MM.1S (cell line): ENCODE data around the gene CLEC2B.

Experiments
- DNase-seq: peaks from one replicate; pipeline ENCODE4 v3.0.0-alpha.2; 2015
- H2AFZ ChIP-seq: fragments of 300-600 bp; sonication (generic); 2 replicates; pipeline ENCODE4 v1.6.0; 2016; ENCODE audit warnings: antibody characterized with exemption, low read length
- H3F3A ChIP-seq: fragments of 300-600 bp; sonication (generic); 2 replicates; pipeline ENCODE4 v1.6.1; 2016; ENCODE audit warnings: mild to moderate bottlenecking, antibody characterized with exemption, low read length, moderate library complexity, mixed read lengths; ENCODE audit not compliant: insufficient read depth
- H3K27ac ChIP-seq: fragments of 300-600 bp; sonication (generic); 2 replicates; pipeline ENCODE4 v1.5.1; 2016; ENCODE audit warnings: mild to moderate bottlenecking, low read length
- H3K27me3 ChIP-seq: fragments of 300-600 bp; sonication (generic); replicated peaks from 2 replicates; pipeline ENCODE4 v1.6.0; 2016; ENCODE audit warnings: low read length; ENCODE audit not compliant: insufficient read depth
- H3K36me3 ChIP-seq: fragments of 300-600 bp; sonication (generic); replicated peaks from 2 replicates; pipeline ENCODE4 v1.6.1; 2016; ENCODE audit warnings: mild to moderate bottlenecking, low read length, mixed read lengths; ENCODE audit not compliant: insufficient read depth
- H3K4me1 ChIP-seq: fragments of 300-600 bp; sonication (generic); 2 replicates; pipeline ENCODE4 v1.6.1; 2016; ENCODE audit warnings: low read length, mixed read lengths
- H3K4me2 ChIP-seq: fragments of 300-600 bp; sonication (generic); 2 replicates; pipeline ENCODE4 v1.6.0; 2016; ENCODE audit warnings: low read depth, low read length
- H3K4me3 ChIP-seq: fragments of 300-600 bp; sonication (generic); 2 replicates; pipeline ENCODE4 v1.5.1; 2016; ENCODE audit warnings: low read length, mixed read lengths
- H3K79me2 ChIP-seq: fragments of 300-600 bp; sonication (generic); 2 replicates; pipeline ENCODE4 v1.6.1; 2016; ENCODE audit warnings: mixed run types, low read length, mixed read lengths
- H3K9ac ChIP-seq: fragments of 300-600 bp; sonication (generic); 2 replicates; pipeline ENCODE4 v1.6.1; 2016; ENCODE audit warnings: low read length, mixed read lengths
- H3K9me2 ChIP-seq: fragments of 300-600 bp; sonication (generic); replicated peaks from 2 replicates; pipeline ENCODE4 v1.6.1; 2016; ENCODE audit warnings: mild to moderate bottlenecking, low read length, mixed read lengths; ENCODE audit not compliant: insufficient read depth
- H3K9me3 ChIP-seq: fragments of 300-600 bp; sonication (generic); replicated peaks from 2 replicates; pipeline ENCODE4 v1.6.1; 2016; ENCODE audit warnings: mild to moderate bottlenecking, low read length, mixed read lengths; ENCODE audit not compliant: insufficient read depth
- H4K20me1 ChIP-seq: fragments of 300-600 bp; sonication (generic); 2 replicates; pipeline ENCODE4 v1.6.1; 2016; ENCODE audit warnings: mild to moderate bottlenecking, low read length, moderate library complexity, mixed read lengths; ENCODE audit not compliant: insufficient read depth
- EZH2 ChIP-seq: fragments of 300-600 bp; sonication (generic); optimal IDR thresholded peaks from 2 replicates; pipeline ENCODE3; 2017; ENCODE audit warnings: low read depth, mild to moderate bottlenecking, antibody characterized with exemption, low read length, mixed read lengths
- EZH2phosphoT487 ChIP-seq: fragments of 300-600 bp; sonication (generic); IDR thresholded peaks from 2 replicates; pipeline ENCODE4 v1.6.1; 2018; ENCODE audit warnings: antibody characterized with exemption, low read length
- TF ChIP-seq, protein P1 (sequence below): fragments of 300-600 bp; sonication (generic); IDR thresholded peaks from 2 replicates; pipeline ENCODE4 v1.5.1; 2016; ENCODE audit warnings: antibody characterized with exemption, low read length, mixed read lengths

Gene CLEC2B

DNA sequence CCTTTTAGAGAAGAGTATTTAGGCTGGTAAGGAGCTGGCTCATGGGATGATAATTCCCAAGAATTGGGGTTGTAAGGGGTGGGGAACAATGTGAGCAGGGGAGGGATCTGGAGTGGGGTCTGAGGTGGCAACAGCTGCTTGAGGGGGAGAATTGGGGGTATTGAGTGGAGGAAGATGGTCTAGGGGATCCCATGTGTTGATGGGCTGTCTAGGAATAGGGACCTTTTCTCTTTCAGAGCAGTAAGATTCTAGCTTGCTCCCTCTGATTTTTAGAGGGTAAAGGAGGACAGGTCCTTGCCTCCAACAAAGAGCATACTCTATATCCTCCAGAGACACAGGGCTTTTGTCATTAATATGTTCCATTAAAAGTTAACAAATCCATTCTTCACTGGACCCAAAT, 40.6 kb upstream of the CLEC2B start:
- H4K20me1 ChIP-seq, result no peaks in the 10 kb centered on the region
- H3K27ac ChIP-seq, result no peak overlapping the region
- H3K4me2 ChIP-seq, result no peak overlapping the region
- no peaks in the 10 kb centered on the region for H3K36me3 ChIP-seq
- TF ChIP-seq, protein P1, sequence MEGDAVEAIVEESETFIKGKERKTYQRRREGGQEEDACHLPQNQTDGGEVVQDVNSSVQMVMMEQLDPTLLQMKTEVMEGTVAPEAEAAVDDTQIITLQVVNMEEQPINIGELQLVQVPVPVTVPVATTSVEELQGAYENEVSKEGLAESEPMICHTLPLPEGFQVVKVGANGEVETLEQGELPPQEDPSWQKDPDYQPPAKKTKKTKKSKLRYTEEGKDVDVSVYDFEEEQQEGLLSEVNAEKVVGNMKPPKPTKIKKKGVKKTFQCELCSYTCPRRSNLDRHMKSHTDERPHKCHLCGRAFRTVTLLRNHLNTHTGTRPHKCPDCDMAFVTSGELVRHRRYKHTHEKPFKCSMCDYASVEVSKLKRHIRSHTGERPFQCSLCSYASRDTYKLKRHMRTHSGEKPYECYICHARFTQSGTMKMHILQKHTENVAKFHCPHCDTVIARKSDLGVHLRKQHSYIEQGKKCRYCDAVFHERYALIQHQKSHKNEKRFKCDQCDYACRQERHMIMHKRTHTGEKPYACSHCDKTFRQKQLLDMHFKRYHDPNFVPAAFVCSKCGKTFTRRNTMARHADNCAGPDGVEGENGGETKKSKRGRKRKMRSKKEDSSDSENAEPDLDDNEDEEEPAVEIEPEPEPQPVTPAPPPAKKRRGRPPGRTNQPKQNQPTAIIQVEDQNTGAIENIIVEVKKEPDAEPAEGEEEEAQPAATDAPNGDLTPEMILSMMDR, result no peak
- no peaks in the 10 kb centered on the region for H3K9me2 ChIP-seq
- H2AFZ ChIP-seq, result no peak overlapping the region
- H3F3A ChIP-seq, result no peaks in the 10 kb centered on the region
- H3K4me1 ChIP-seq, result no peaks in the 10 kb centered on the region
- H3K27me3 ChIP-seq, result no peaks in the 10 kb centered on the region
- no peaks in the 10 kb centered on the region for H3K79me2 ChIP-seq
- no peak overlapping the region for H3K9ac ChIP-seq
- no peak overlapping the region for H3K4me3 ChIP-seq
- no peak for DNase-seq
- no peaks in the 10 kb centered on the region for H3K9me3 ChIP-seq

DNA sequence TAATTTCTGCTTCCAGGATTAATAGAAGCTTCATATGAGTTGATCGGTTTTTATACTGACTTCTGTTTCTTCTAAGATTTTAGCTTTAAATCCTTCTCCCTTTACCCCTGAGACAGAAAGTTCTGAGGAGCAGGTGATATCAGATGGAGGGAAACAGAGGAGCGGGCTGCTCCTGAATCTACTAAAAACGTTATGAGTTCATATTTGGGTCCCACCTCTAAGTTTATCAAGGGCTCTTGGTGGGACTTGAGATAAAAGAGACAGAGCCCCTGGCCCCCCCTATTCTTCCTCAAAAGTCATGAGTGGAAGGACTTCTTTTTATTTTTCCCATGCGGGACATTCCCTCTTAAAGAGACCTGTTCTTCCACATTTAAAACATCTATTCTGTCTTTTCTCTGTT, 39.2 kb upstream of the CLEC2B start:
- Histone ChIP-seq H3K4me3 (no peak overlapping the region), H3F3A (no peaks in the 10 kb centered on the region), H4K20me1 (no peaks in the 10 kb centered on the region), H2AFZ (no peak overlapping the region), H3K9me3 (no peaks in the 10 kb centered on the region), H3K36me3 (no peaks in the 10 kb centered on the region), H3K4me2 (no peak overlapping the region), H3K27ac (no peak overlapping the region), H3K79me2 (no peaks in the 10 kb centered on the region), H3K27me3 (no peaks in the 10 kb centered on the region), H3K4me1 (no peaks in the 10 kb centered on the region), H3K9ac (no peak overlapping the region), H3K9me2 (no peaks in the 10 kb centered on the region)
- no peak for DNase-seq
- TF ChIP-seq EZH2 (no peak), EZH2phosphoT487 (no peak)
- TF ChIP-seq, protein P1, result no peak

GRCh38 chr12:9907769-9908168, 38.6 kb upstream of the CLEC2B start:
- H3K9me2 ChIP-seq, result no peaks in the 10 kb centered on the region
- no peaks in the 10 kb centered on the region for H3K36me3 ChIP-seq
- H3K9me3 ChIP-seq, result no peaks in the 10 kb centered on the region
- no peak overlapping the region for H3K27ac ChIP-seq
- H4K20me1 ChIP-seq, result no peaks in the 10 kb centered on the region
- DNase-seq, result no peak
- H3K4me2 ChIP-seq, result no peak overlapping the region
- TF ChIP-seq, protein P1, result no peak
- H2AFZ ChIP-seq, result no peak overlapping the region
- no peak overlapping the region for H3K9ac ChIP-seq
- no peaks in the 10 kb centered on the region for H3K27me3 ChIP-seq
- H3K4me1 ChIP-seq, result no peaks in the 10 kb centered on the region
- H3K4me3 ChIP-seq, result no peak overlapping the region
- H3K79me2 ChIP-seq, result no peaks in the 10 kb centered on the region
- no peaks in the 10 kb centered on the region for H3F3A ChIP-seq

- Histone ChIP-seq H3K9me3 (no peaks in the 10 kb centered on the region), H3K4me1 (no peaks in the 10 kb centered on the region), H3K79me2 (no peaks in the 10 kb centered on the region), H3K27me3 (no peaks in the 10 kb centered on the region), H4K20me1 (no peaks in the 10 kb centered on the region), H3K4me3 (no peak overlapping the region), H3K9me2 (no peaks in the 10 kb centered on the region), H3F3A (no peaks in the 10 kb centered on the region), H3K36me3 (no peaks in the 10 kb centered on the region), H3K9ac (no peak overlapping the region), H3K27ac (no peak overlapping the region), H3K4me2 (no peak overlapping the region), H2AFZ (no peak overlapping the region)
- no peak for DNase-seq
- TF ChIP-seq, protein P1, result no peak
- TF ChIP-seq EZH2 (no peak), EZH2phosphoT487 (no peak)
Observed at GRCh38 chr12:9906873-9907272, 37.7 kb upstream of the CLEC2B start.
